ENCODE data around the gene ZBTB44. TPM values are rescaled to one million over a fixed set of nuclear protein-coding genes. Genes with fewer than 3 reads are reported as not detected.

Gene ZBTB44
- total and polyA plus RNA-seq, 4 donors: 4.7 to 33.9 (median 17.0) TPM

GRCh38 chr11:130208241-130209127 lies 106.2 kb downstream of the ZBTB44 start (continued):
- TF ChIP-seq EGR1 (IDR thresholded peaks at IDR 0.05; ENCODE audit: low read depth in 2 of 2) (no peak), RAD21 (IDR thresholded peaks at IDR 0.05) (no peak), FOXA1 (IDR thresholded peaks at IDR 0.05) (no peak), REST (IDR thresholded peaks at IDR 0.05) (no peak)

- no peak for TF ChIP-seq YY1 (IDR thresholded peaks at IDR 0.05)
- TF ChIP-seq RXRA (IDR thresholded peaks at IDR 0.05): no peak
- TF ChIP-seq JUND (IDR thresholded peaks at IDR 0.05): no peak
- no peak for TF ChIP-seq ZBTB33 (IDR thresholded peaks at IDR 0.05)
- no peak for TF ChIP-seq EGR1 (IDR thresholded peaks at IDR 0.05; ENCODE audit: low read depth in 2 of 2)
- no peak for TF ChIP-seq MAX (IDR thresholded peaks at IDR 0.05)
- no peak for TF ChIP-seq TAF1 (conservative IDR thresholded peaks at IDR 0.05)
- no peak for TF ChIP-seq REST (IDR thresholded peaks at IDR 0.05)
- Histone ChIP-seq H3K4me3 (ENCODE audit: low read depth in 1 of 3, low read length in 3 of 3) (no peak overlapping the region), H3K9me3 (ENCODE audit: control insufficient read depth in 4 of 4, low read length in 3 of 4) (no peaks in the 10 kb centered on the region), H3K36me3 (ENCODE audit: control insufficient read depth in 4 of 4, insufficient read depth in 3 of 4, low read depth in 1 of 4, low read length in 3 of 4) (no peaks in the 10 kb centered on the region), H3K27ac (ENCODE audit: low read depth in 1 of 2, low read length in 2 of 2) (no peak overlapping the region), H3K4me1 (ENCODE audit: control insufficient read depth in 4 of 4, insufficient read depth in 4 of 4, low read length in 3 of 4) (no peaks in the 10 kb centered on the region), H3K27me3 (ENCODE audit: control insufficient read depth in 4 of 4, insufficient read depth in 4 of 4, low read length in 3 of 4) (no peaks in the 10 kb centered on the region), H3K9ac (ENCODE audit: low read depth in 1 of 2, low read length in 2 of 2) (no peak overlapping the region)
- 81% methylated on average over 22 of the region's 22 CpGs for WGBS
- DNase-seq (ENCODE audit: low spot score): no peak
Observed at GRCh38 chr11:130206141-130206540, 108.6 kb downstream of the ZBTB44 start.
